Peyer's patch (tissue), 4 donors: ENCODE results near the gene SRCIN1. TPM values are rescaled to one million over a fixed set of nuclear protein-coding genes. Genes with fewer than 3 reads are reported as not detected.

Experiments used
- DNase-seq, 3 donors: peaks; one replicate each; pipeline ENCODE4 v3.0.0-alpha.2; 2017 to 2019
- H3K27ac ChIP-seq, 4 donors: fragments of 200-600 bp; sonication (generic); one replicate each; pipeline ENCODE4 v1.5.1; 2016 to 2019
- H3K27me3 ChIP-seq, 2 donors: fragments of 200-600 bp; sonication (generic); one replicate each; pipeline ENCODE4 v1.5.1; 2019
- H3K36me3 ChIP-seq, 3 donors: fragments of 200-600 bp; sonication (generic); one replicate each; pipeline ENCODE4 v1.5.1; 2016 to 2019
- H3K4me1 ChIP-seq, 4 donors: fragments of 200-600 bp; sonication (generic); one replicate each; pipeline ENCODE4 v1.5.1; 2016 to 2019
- H3K4me3 ChIP-seq, 4 donors: fragments of 200-600 bp; sonication (generic); 1 replicate in 3 of 4; 2 replicates in 1 of 4; pipeline ENCODE4 v1.5.1; 2016 to 2019; ENCODE audit warnings: mild to moderate bottlenecking in 1 of 4
- H3K9me3 ChIP-seq, 4 donors: fragments of 200-600 bp; sonication (generic); one replicate each; pipeline ENCODE4 v1.5.1; 2016 to 2019; ENCODE audit warnings: mild to moderate bottlenecking in 1 of 4
- CTCF ChIP-seq, 6 experiments: fragments of 450-650 bp in 4 of 6; fragments of 200-600 bp in 2 of 6; sonication (generic) in 1 of 6; IDR thresholded peaks; one replicate each; pipeline ENCODE4 v1.5.1; 2017 to 2019; ENCODE audit warnings: antibody characterized with exemption in 6 of 6, mild to moderate bottlenecking in 3 of 6, moderate library complexity in 1 of 6
- POLR2A ChIP-seq, 2 donors: fragments of 450-650 bp; IDR thresholded peaks; one replicate each; pipeline ENCODE4 v1.5.1; 2017; ENCODE audit warnings: antibody characterized with exemption in 2 of 2, mild to moderate bottlenecking in 2 of 2, moderate library complexity in 2 of 2
- total RNA-seq, 4 donors: library from RNA; depleted of rRNA; stranded (reverse); fragments of >200 nt; gene quantifications; one replicate each; pipeline ENCODE4 v1.1.0, GENCODE V29; 2016

The SRCIN1 gene
- total RNA-seq, 4 donors from 2014 or later = 3.2 to 10.6 (median 8.4) TPM

DNA sequence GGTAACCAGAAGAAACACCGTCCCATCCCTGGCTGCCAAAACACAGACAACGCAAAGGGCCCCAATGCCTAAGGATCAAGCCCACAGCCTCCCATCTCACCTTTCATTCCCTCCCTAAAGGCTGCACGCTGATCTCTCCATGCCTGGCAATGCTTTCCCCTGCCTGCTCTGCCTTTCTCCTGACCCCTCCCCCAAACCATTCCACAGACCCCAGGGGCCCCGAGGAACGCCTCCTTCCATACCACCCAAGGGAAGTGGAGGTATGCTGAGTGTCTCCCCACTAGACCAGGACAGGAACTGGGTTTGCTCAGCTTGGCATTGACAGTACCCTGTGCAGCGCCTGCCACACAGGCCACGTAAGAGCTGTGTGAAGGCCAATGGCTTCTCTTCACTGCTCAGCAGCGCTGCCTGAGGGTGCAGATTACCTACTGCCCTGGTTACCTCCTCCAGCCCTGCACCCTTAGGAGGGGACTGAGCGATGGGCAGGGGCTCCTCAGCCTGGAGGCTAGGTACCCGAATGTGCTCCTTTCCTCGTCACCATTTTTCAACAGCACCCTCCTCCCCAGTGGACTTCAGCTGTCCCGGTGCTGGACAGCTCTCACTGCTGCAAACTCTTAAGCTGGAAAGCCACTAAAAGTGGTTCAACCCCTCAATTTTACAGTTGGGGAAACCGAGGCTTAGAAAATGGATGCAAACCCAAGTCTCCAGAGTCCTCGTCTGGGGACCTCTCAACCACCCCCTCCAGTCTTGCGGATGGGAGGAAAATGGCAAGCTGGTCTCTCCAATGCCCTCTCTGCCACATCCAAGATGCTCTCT, 45.0 kb downstream of the SRCIN1 start:
- peaks cover 0 to 31% (median 9%) of the 10 kb centered on the region in 4 donors for H3K4me1 ChIP-seq
- DNase-seq = no peak
- no peaks in the 10 kb centered on the region for H3K36me3 ChIP-seq
- H3K4me3 ChIP-seq = no peak overlapping the region
- no peak overlapping the region for H3K27ac ChIP-seq
- TF ChIP-seq CTCF (IDR thresholded peaks at IDR 0.05) (no peak), POLR2A (IDR thresholded peaks at IDR 0.05) (no peak)
- peaks cover 0 to 39% of the 10 kb centered on the region in 2 donors for H3K27me3 ChIP-seq
- H3K9me3 ChIP-seq = peaks cover 0 to 6% (median 0%) of the 10 kb centered on the region in 4 donors

- peaks cover 0 to 6% (median 0%) of the 10 kb centered on the region in 4 donors for H3K9me3 ChIP-seq
- H3K4me3 ChIP-seq = peak overlapping the region in 3 of 4 donors; percentile 49 to 63 (median 54)
- H3K27ac ChIP-seq = no peak overlapping the region
- no peak for DNase-seq
- no peak for TF ChIP-seq CTCF (IDR thresholded peaks at IDR 0.05)
- TF ChIP-seq POLR2A (IDR thresholded peaks at IDR 0.05) = no peak
- no peaks in the 10 kb centered on the region for H3K36me3 ChIP-seq
- peaks cover 0 to 37% of the 10 kb centered on the region in 2 donors for H3K27me3 ChIP-seq
- peaks cover 0 to 31% (median 9%) of the 10 kb centered on the region in 4 donors for H3K4me1 ChIP-seq
Observed at GRCh38 chr17:38559880-38560230, 45.9 kb downstream of the SRCIN1 start.

- Histone ChIP-seq H3K4me1 (peaks cover 0 to 31% (median 9%) of the 10 kb centered on the region in 4 donors), H3K4me3 (peak overlapping the region; percentile 43 to 63 (median 52)), H3K27ac (peak overlapping the region in 2 of 4 donors; percentile 15 to 71)
Observed at GRCh38 chr17:38559051-38559879, 46.5 kb downstream of the SRCIN1 start.

GRCh38 chr17:38558728-38559050, 47.1 kb downstream of the SRCIN1 start:
- Histone ChIP-seq H3K36me3 (no peaks in the 10 kb centered on the region), H3K9me3 (peaks cover 0 to 6% (median 0%) of the 10 kb centered on the region in 4 donors), H3K27ac (peak overlapping the region in 2 of 4 donors; percentile 15 to 71), H3K27me3 (peaks cover 0 to 29% of the 10 kb centered on the region in 2 donors), H3K4me1 (peaks cover 0 to 31% (median 7%) of the 10 kb centered on the region in 4 donors), H3K4me3 (peak overlapping the region; percentile 43 to 63 (median 52))
- DNase-seq = no peak
- TF ChIP-seq POLR2A (IDR thresholded peaks at IDR 0.05) = no peak

More at GRCh38 chr17:38559051-38559879, 46.5 kb downstream of the SRCIN1 start:
- H3K9me3 ChIP-seq = peaks cover 0 to 6% (median 0%) of the 10 kb centered on the region in 4 donors
- peak; percentile 90 to 97 (median 92) for DNase-seq
- no peaks in the 10 kb centered on the region for H3K36me3 ChIP-seq
- no peak for TF ChIP-seq POLR2A (IDR thresholded peaks at IDR 0.05)
- peak in 5 of 6 experiments; percentile 24 to 47 (median 44) for TF ChIP-seq CTCF (IDR thresholded peaks at IDR 0.05)
- peaks cover 0 to 31% of the 10 kb centered on the region in 2 donors for H3K27me3 ChIP-seq

- Histone ChIP-seq H3K9me3 (peaks cover 0 to 6% (median 0%) of the 10 kb centered on the region in 4 donors), H3K4me1 (peaks cover 0 to 31% (median 5%) of the 10 kb centered on the region in 4 donors), H3K27me3 (peaks cover 0 to 27% of the 10 kb centered on the region in 2 donors), H3K36me3 (no peaks in the 10 kb centered on the region), H3K27ac (peak overlapping the region in 2 of 4 donors; percentile 15 to 71), H3K4me3 (peak overlapping the region; percentile 43 to 63 (median 52))
- TF ChIP-seq CTCF (IDR thresholded peaks at IDR 0.05) = peak; percentile 90 to 96 (median 91)
- TF ChIP-seq POLR2A (IDR thresholded peaks at IDR 0.05) = no peak
- peak; percentile 86 to 96 (median 94) for DNase-seq
Observed at GRCh38 chr17:38557836-38558727, 47.7 kb downstream of the SRCIN1 start.
